Smooth muscle cell of trachea (primary cell): ENCODE results near the gene CCL4. TPM values are rescaled to one million over a fixed set of nuclear protein-coding genes. Genes with fewer than 3 reads are reported as not detected.

Experiments
- total RNA-seq: library from RNA; depleted of rRNA; stranded (reverse); fragments of >200 nt; gene quantifications from 2 replicates; pipeline ENCODE4 v1.2.1, GENCODE V29; 2014

The CCL4 gene
- not detected in 2 replicates for total RNA-seq

DNA sequence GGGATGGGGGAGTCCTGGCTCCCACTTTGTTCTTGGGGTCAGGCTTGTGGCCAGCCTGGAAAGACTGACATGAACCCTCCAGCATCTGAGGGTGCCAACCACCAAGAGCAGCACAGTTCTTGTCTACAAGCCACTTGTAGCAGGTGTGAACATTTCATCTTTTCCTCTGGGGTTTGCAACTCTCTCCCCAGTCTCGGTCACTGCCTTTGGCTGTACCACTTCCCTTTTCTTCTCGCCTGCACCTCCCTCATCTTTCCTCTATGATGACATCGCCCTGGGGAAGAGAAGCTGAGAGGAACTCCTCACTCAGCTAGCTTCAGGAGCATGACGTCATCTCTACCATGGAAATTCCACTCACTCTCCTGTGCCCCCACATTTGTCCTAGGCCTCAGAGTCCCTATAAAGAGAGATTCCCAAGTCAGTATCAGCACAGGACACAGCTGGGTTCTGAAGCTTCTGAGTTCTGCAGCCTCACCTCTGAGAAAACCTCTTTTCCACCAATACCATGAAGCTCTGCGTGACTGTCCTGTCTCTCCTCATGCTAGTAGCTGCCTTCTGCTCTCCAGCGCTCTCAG is at the start of gene CCL4:
CCL4 (plus strand) TSS at position 427 of the 575 bp plus-strand sequence; CDS start at position 506, 79 bp downstream.

DNA sequence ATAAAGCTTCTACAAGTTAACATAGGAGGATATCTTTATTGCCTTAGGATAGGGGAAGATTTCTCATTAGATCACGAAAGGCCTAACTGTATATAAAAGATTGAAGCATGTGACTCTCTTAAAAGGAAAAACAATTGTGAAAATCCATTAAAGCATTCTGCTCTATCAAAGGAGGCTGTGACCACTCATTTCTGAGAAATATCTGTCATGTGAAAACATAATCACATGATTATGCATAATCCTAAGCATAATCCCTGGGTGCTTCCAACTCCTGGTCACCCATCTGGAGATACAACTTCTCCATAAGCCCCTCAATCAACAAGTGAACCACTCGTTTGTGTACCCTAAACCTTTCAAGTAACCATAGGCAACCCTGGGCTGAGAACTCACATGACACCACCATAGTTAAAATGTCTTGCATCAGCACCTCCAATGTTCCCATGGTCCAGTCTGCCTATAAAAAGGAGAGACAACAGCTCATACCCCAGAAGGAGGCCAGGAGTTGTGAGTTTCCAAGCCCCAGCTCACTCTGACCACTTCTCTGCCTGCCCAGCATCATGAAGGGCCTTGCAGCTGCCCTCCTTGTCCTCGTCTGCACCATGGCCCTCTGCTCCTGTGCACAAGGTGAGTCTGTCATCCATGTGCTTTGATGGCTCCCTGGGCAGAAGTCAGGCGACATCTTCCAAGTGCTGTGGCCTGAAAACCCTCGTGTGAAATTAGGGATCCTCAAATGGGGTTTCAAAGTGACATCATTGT is 39.7 kb upstream of the CCL4 start, which contains the start of gene CCL18:
CCL18 (plus strand) TSS at position 487 of the 756 bp plus-strand sequence; CDS start at position 558, 71 bp downstream.

DNA sequence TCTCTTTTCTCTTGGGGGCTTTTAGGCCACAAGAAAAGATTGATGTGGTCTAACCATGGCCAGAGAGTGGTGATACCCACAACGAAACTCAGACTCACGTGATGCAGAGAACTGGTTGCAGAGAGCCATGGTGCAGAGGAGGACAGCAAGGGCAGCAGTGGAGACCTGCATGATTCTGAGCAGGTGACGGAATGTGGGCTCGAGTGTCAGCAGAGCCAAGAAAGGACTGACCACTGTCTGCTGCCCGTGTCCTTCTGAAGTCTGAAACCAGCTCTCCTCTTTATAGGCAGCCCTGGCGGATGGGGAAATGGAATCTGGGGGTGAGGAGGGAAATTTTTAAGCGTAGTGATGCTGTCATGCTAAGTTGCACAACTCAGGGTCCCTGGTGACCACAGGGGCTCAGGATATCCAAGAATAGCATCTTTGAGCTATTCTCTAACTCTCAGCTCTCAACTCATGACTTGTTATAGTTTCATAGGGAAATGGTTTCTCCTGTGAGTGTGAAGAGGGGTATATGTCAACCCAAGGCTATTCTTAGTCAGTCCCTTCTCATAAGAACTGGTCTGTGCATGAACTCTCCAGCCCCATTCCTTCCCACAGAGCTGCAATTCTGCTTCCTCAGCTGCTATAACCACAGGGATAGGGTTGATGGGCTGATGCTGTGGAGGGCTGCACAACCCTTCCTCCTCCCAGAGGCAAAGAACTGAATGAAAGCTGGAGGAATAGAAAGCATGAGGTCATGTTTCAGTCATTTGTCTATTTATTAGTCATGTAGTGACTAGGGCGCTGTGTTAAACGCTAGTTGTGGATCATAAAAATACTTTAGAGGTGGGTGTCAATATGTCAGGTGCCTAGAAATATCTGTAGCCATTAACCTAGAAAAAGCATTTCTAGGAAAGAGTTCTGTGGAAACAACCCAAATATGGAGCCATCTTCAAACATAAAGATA is 13.5 kb upstream of the CCL4 start, which contains the start of gene CCL3:
CCL3 (minus strand) TSS at position 256 of the 949 bp plus-strand sequence; CDS start at position 171, 85 bp downstream.

Other genes starting within 250 kb of the CCL4 start
- not detected in 2 replicates for gene HEATR9, start 234.9 kb upstream of the CCL4 start, total RNA-seq
- 0.50 TPM in 1 of 2 replicates, not detected in the other for gene CCL5, start 223.5 kb upstream of the CCL4 start, total RNA-seq
- gene RDM1, start 173.1 kb upstream of the CCL4 start, total RNA-seq, result 0.66 and 0.87 TPM in 2 replicates
- gene LYZL6, start 160.1 kb upstream of the CCL4 start, total RNA-seq, result not detected in 2 replicates
- not detected in 2 replicates for gene CCL16, start 122.3 kb upstream of the CCL4 start, total RNA-seq
- under 0.01 TPM in 1 of 2 replicates, not detected in the other for gene CCL14, start 117.1 kb upstream of the CCL4 start, total RNA-seq
- not detected in 2 replicates for gene CCL15, start 102.3 kb upstream of the CCL4 start, total RNA-seq
- gene CCL23, start 85.9 kb upstream of the CCL4 start, total RNA-seq, result not detected in 2 replicates
- not detected in 2 replicates for gene CCL18, start 39.6 kb upstream of the CCL4 start, total RNA-seq
- gene CCL3, start 13.7 kb upstream of the CCL4 start, total RNA-seq, result not detected in 2 replicates
- gene TBC1D3B, start 72.8 kb downstream of the CCL4 start, total RNA-seq, result 1.5 and 3.6 TPM in 2 replicates
- not detected in 2 replicates for gene CCL3L1, start 92.9 kb downstream of the CCL4 start, total RNA-seq
- not detected in 2 replicates for gene CCL4L2, start 107.2 kb downstream of the CCL4 start, total RNA-seq
- not detected in 2 replicates for gene TBC1D3I, start 160.7 kb downstream of the CCL4 start, total RNA-seq
- gene TBC1D3G, start 220.1 kb downstream of the CCL4 start, total RNA-seq, result not detected in 2 replicates